Measurements from ENCODE around the gene TOR4A. TPM values are rescaled to one million over a fixed set of nuclear protein-coding genes. Genes with fewer than 3 reads are reported as not detected.

TOR4A gene
- total RNA-seq, 1 donor from 2014 or later, result 3.5 TPM

GRCh38 chr9:137313326-137313936, 35.9 kb downstream of the TOR4A start:
- H3K9me3 Mint-ChIP-seq (ENCODE audit: low read depth), result no peaks in the 10 kb centered on the region
- no peaks in the 10 kb centered on the region for H3K27me3 Mint-ChIP-seq (ENCODE audit: low read depth)
- no peak overlapping the region for H3K4me3 Mint-ChIP-seq (ENCODE audit: unreplicated experiment)
- peak; percentile 84 for DNase-seq (ENCODE audit: low spot score)
- no peak overlapping the region for H3K27ac Mint-ChIP-seq (ENCODE audit: unreplicated experiment)
- TF ChIP-seq CTCF (IDR thresholded peaks at IDR 0.05), result no peak
- no peaks in the 10 kb centered on the region for H3K4me1 Mint-ChIP-seq (ENCODE audit: low read depth)
- no peaks in the 10 kb centered on the region for H3K36me3 Mint-ChIP-seq (ENCODE audit: low read depth)

GRCh38 chr9:137313956-137314560, 36.5 kb downstream of the TOR4A start:
- H3K4me3 Mint-ChIP-seq (ENCODE audit: unreplicated experiment), result no peak overlapping the region
- no peak for TF ChIP-seq CTCF (IDR thresholded peaks at IDR 0.05)
- H3K27ac Mint-ChIP-seq (ENCODE audit: unreplicated experiment), result peak overlapping the region; percentile 11
- no peaks in the 10 kb centered on the region for H3K27me3 Mint-ChIP-seq (ENCODE audit: low read depth)
- no peaks in the 10 kb centered on the region for H3K36me3 Mint-ChIP-seq (ENCODE audit: low read depth)
- H3K9me3 Mint-ChIP-seq (ENCODE audit: low read depth), result no peaks in the 10 kb centered on the region
- H3K4me1 Mint-ChIP-seq (ENCODE audit: low read depth), result peaks cover 4% of the 10 kb centered on the region
- DNase-seq (ENCODE audit: low spot score), result no peak

GRCh38 chr9:137314561-137315560, 37.3 kb downstream of the TOR4A start:
- no peak for TF ChIP-seq CTCF (IDR thresholded peaks at IDR 0.05)
- H3K27me3 Mint-ChIP-seq (ENCODE audit: low read depth), result no peaks in the 10 kb centered on the region
- peaks cover 4% of the 10 kb centered on the region for H3K4me1 Mint-ChIP-seq (ENCODE audit: low read depth)
- no peak overlapping the region for H3K27ac Mint-ChIP-seq (ENCODE audit: unreplicated experiment)
- DNase-seq (ENCODE audit: low spot score), result no peak
- H3K4me3 Mint-ChIP-seq (ENCODE audit: unreplicated experiment), result no peak overlapping the region
- no peaks in the 10 kb centered on the region for H3K9me3 Mint-ChIP-seq (ENCODE audit: low read depth)
- H3K36me3 Mint-ChIP-seq (ENCODE audit: low read depth), result no peaks in the 10 kb centered on the region

GRCh38 chr9:137315581-137316011, 38.1 kb downstream of the TOR4A start:
- H3K4me3 Mint-ChIP-seq (ENCODE audit: unreplicated experiment), result no peak overlapping the region
- no peak for DNase-seq (ENCODE audit: low spot score)
- peaks cover 5% of the 10 kb centered on the region for H3K4me1 Mint-ChIP-seq (ENCODE audit: low read depth)

More at GRCh38 chr9:137315581-137316011, 38.1 kb downstream of the TOR4A start:
- Mint-ChIP-seq H3K27ac (ENCODE audit: unreplicated experiment) (no peak overlapping the region), H3K27me3 (ENCODE audit: low read depth) (no peaks in the 10 kb centered on the region), H3K9me3 (ENCODE audit: low read depth) (no peaks in the 10 kb centered on the region), H3K36me3 (ENCODE audit: low read depth) (no peaks in the 10 kb centered on the region)
- no peak for TF ChIP-seq CTCF (IDR thresholded peaks at IDR 0.05)
